AG04450 (cell line): ENCODE measurements around the gene COL23A1. TPM values are rescaled to one million over a fixed set of nuclear protein-coding genes. Genes with fewer than 3 reads are reported as not detected.
"Not testable (repeated sequence)": the region's sequence is repeated elsewhere in the genome, so short reads cannot be mapped to it uniquely, and the experiment has no call there.

Experiments used
- CTCF ChIA-PET: fragments of 300-600, 350-600 bp; formaldehyde crosslinking; extraction: SDS; loops from one replicate; lab custom pipeline; 2022; ENCODE audit warnings: antibody characterized with exemption, inconsistent platforms; lab: Charles Lee
- POLR2A ChIA-PET: fragments of 350-600 bp; formaldehyde crosslinking; extraction: SDS; loops from one replicate; lab custom pipeline; 2021; ENCODE audit warnings: antibody characterized with exemption, inconsistent platforms; lab: Yijun Ruan, JAX
- DNase-seq: peaks from one replicate; pipeline ENCODE4 v3.0.0-alpha.2; 2011; ENCODE audit warnings: low read depth, low spot score
- H3K27ac ChIP-seq: one replicate; pipeline ENCODE4 v1.5.1; 2012; ENCODE audit warnings: low read depth, low read length, control low read depth
- H3K27me3 ChIP-seq: one replicate; pipeline ENCODE4 v1.6.0; 2012; ENCODE audit warnings: low read length; ENCODE audit not compliant: control insufficient read depth, insufficient read depth
- H3K4me3 ChIP-seq: 2 replicates; pipeline ENCODE4 v1.5.1; 2011; ENCODE audit warnings: mild to moderate bottlenecking, low read depth, low read length, control low read depth
- H3K9me3 ChIP-seq: 2 replicates; pipeline ENCODE4 v1.5.1; 2012; ENCODE audit warnings: low read length; ENCODE audit not compliant: control insufficient read depth, insufficient read depth
- polyA plus RNA-seq: library from polyadenylated mRNA; depleted of rRNA; stranded (reverse); fragments of >200 nt; gene quantifications from 2 replicates; pipeline ENCODE4 v1.2.3, GENCODE V29; 2011
- TF ChIP-seq, protein P1 (sequence below): IDR thresholded peaks from 2 replicates; pipeline ENCODE4 v1.5.1; 2011; ENCODE audit warnings: low read depth, low read length, control low read depth, inconsistent platforms

COL23A1 gene
- polyA plus RNA-seq, 1 experiment, result not detected

DNA sequence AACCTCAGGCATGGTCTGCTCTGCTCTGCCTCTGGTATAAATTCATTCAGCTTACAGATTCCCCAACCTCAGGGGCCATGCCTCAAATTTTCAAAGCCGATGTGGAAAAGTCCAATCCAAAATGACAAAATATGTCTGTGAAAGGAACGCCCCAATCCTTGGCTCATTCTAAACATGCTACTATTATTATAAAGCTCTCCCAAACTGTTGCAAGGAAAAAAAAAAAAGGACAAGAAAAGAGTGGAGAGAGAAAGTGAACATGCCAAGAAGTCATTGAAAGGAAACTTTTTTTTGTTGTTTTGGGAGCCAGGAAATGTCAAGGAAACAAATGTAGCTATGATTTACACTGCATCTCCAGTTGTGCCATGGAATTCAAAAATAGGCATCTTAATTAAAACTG, 3.8 kb downstream of the COL23A1 start:
- H3K9me3 ChIP-seq, result peaks cover 19% of the 10 kb centered on the region
- CTCF ChIA-PET, result interaction anchor here (2.6 kb wide), 1 partner anchor 351 kb away, joined by 6 read pairs; no protein-coding TSS in a partner anchor
- DNase-seq, result no peak
- H3K27ac ChIP-seq, result no peak overlapping the region
- TF ChIP-seq, protein P1, sequence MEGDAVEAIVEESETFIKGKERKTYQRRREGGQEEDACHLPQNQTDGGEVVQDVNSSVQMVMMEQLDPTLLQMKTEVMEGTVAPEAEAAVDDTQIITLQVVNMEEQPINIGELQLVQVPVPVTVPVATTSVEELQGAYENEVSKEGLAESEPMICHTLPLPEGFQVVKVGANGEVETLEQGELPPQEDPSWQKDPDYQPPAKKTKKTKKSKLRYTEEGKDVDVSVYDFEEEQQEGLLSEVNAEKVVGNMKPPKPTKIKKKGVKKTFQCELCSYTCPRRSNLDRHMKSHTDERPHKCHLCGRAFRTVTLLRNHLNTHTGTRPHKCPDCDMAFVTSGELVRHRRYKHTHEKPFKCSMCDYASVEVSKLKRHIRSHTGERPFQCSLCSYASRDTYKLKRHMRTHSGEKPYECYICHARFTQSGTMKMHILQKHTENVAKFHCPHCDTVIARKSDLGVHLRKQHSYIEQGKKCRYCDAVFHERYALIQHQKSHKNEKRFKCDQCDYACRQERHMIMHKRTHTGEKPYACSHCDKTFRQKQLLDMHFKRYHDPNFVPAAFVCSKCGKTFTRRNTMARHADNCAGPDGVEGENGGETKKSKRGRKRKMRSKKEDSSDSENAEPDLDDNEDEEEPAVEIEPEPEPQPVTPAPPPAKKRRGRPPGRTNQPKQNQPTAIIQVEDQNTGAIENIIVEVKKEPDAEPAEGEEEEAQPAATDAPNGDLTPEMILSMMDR, result no peak
- H3K4me3 ChIP-seq, result no peak overlapping the region
- H3K27me3 ChIP-seq, result peaks cover 38% of the 10 kb centered on the region
- POLR2A ChIA-PET, result no interaction called here

DNA sequence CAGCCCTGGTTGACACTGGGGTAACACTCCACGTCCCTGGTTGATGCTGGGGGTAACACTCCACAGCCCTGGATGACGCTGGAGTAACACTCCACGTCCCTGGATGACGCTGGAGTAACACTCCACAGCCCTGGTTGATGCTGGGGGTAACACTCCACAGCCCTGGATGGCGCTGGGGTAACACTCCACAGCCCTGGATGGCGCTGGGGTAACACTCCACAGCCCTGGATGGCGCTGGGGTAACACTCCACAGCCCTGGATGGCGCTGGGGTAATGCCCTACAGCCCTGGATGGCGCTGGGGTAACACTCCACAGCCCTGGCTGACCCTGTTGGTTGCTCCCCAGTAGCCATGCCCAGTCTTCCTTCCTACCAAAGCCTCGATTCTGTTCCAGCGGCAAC, 4.8 kb downstream of the COL23A1 start:
- Histone ChIP-seq H3K9me3 (peaks cover 19% of the 10 kb centered on the region), H3K27me3 (peaks cover 30% of the 10 kb centered on the region), H3K27ac (peak overlapping the region; percentile 22)
- POLR2A ChIA-PET, H3K4me3 ChIP-seq: not testable (repeated sequence)
- peak; percentile 16 for DNase-seq
- CTCF ChIA-PET, result interaction anchor here (2.6 kb wide), 1 partner anchor 350 kb away, joined by 6 read pairs; no protein-coding TSS in a partner anchor

DNA sequence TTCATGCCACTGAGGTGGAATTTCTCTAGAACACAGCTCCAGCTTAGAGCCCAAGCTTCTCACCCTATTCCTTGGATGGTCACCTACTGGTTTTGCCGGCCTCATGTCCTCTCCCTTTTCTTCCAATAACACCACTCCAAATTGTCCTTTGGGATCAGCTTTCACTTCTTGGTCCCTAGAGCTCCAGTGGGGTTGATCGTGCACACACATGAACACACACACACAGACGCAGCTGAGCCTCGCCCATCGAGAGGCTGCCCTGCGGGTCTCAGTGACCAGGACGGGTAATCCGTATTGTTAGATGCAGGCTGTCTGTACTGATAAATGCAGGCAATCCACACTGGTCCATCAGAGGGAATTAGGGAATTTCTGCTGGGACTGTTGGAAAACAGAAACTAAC, 6.9 kb downstream of the COL23A1 start:
- TF ChIP-seq, protein P1, result no peak
- H3K27me3 ChIP-seq, result peaks cover 16% of the 10 kb centered on the region
- DNase-seq, result no peak
- H3K27ac ChIP-seq, result no peak overlapping the region
- H3K4me3 ChIP-seq, result no peak overlapping the region
- H3K9me3 ChIP-seq, result peaks cover 22% of the 10 kb centered on the region
- ChIA-PET POLR2A (no interaction called here), CTCF (no interaction called here)

DNA sequence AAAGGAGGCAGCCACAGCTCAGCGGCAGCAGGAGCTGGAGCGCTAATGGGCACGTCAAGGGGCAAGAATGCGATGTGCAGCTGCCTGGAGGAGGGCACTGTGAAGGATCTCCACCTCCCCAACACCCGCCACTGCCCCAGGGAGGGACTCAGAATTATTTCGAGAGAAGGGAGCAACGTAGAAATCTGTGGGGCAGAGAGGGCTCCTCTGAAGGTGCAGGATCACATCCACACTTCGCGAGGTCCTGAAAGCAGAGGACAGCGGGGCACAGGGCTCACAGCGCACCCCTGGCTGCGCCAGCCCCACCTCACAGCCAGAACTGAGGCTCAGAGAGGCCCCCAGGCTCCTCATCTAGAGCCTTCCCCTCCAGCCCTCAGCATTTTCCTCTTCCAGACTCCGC, 7.9 kb downstream of the COL23A1 start:
- peaks cover 6% of the 10 kb centered on the region for H3K27me3 ChIP-seq
- no peak overlapping the region for H3K4me3 ChIP-seq
- H3K9me3 ChIP-seq, result peaks cover 31% of the 10 kb centered on the region
- CTCF ChIA-PET, result no interaction called here
- DNase-seq, result no peak
- H3K27ac ChIP-seq, result no peak overlapping the region
- TF ChIP-seq, protein P1, result no peak
- POLR2A ChIA-PET, result no interaction called here

DNA sequence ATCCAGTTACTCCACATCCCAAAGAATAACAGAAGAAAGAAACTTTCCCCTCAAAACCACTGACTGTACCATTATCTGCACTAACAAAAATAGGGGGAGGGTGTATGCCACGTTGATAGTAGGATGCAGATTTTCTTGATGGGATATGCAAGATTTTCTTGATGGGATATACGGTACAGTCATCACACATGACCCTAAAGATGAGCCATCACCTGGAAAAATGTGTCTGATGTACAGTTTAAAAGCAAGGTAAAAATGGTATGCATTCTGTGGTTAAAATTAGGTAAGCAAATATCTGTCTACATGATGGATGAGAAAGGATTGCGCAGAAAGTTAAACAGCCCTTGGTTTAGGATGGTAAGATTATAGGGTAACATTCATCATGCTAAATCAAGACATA, 8.6 kb downstream of the COL23A1 start:
- no peak overlapping the region for H3K4me3 ChIP-seq
- POLR2A ChIA-PET, result no interaction called here
- no peak for DNase-seq
- TF ChIP-seq, protein P1, result no peak
- CTCF ChIA-PET, result no interaction called here
- no peaks in the 10 kb centered on the region for H3K27me3 ChIP-seq
- H3K27ac ChIP-seq, result no peak overlapping the region
- H3K9me3 ChIP-seq, result peaks cover 36% of the 10 kb centered on the region
